RCC 7860 (cell line): ENCODE results near the gene ADAM19.

Experiments used
- DNase-seq: peaks from one replicate; pipeline ENCODE4 v3.0.0-alpha.2; 2015; ENCODE audit warnings: low spot score
- FAIRE-seq: peaks from 2 replicates; lab custom pipeline; 2012; peaks lifted over from hg19 to GRCh38; lab: Jason Lieb, UNC

The ADAM19 gene

GRCh38 chr5:157543825-157544622 lies 31.6 kb downstream of the ADAM19 start:
- FAIRE-seq = no peak
- DNase-seq = no peak

GRCh38 chr5:157542282-157543000 lies 33.1 kb downstream of the ADAM19 start:
- DNase-seq (no peak), FAIRE-seq (no peak)

- FAIRE-seq (no peak), DNase-seq (no peak)
Observed at GRCh38 chr5:157541447-157542118, 34.0 kb downstream of the ADAM19 start.

- peak; percentile 56 for DNase-seq
- FAIRE-seq = peak; percentile 72
Observed at GRCh38 chr5:157540707-157541446, 34.7 kb downstream of the ADAM19 start.

GRCh38 chr5:157540124-157540523 lies 35.5 kb downstream of the ADAM19 start:
- no peak for FAIRE-seq
- no peak for DNase-seq

- DNase-seq = no peak
- no peak for FAIRE-seq
Observed at GRCh38 chr5:157539503-157540022, 36.0 kb downstream of the ADAM19 start.

GRCh38 chr5:157538311-157538710 lies 37.3 kb downstream of the ADAM19 start:
- no peak for DNase-seq
- no peak for FAIRE-seq

- FAIRE-seq (no peak), DNase-seq (no peak)
Observed at GRCh38 chr5:157535042-157535865, 40.3 kb downstream of the ADAM19 start.

GRCh38 chr5:157533011-157533481 lies 42.5 kb downstream of the ADAM19 start:
- FAIRE-seq (no peak), DNase-seq (no peak)

GRCh38 chr5:157532022-157532421 lies 43.6 kb downstream of the ADAM19 start:
- DNase-seq (no peak), FAIRE-seq (no peak)

- DNase-seq (no peak), FAIRE-seq (no peak)
Observed at GRCh38 chr5:157530226-157530972, 45.2 kb downstream of the ADAM19 start.

GRCh38 chr5:157529002-157529401 lies 46.6 kb downstream of the ADAM19 start:
- DNase-seq (no peak), FAIRE-seq (no peak)

GRCh38 chr5:157528036-157528632 lies 47.4 kb downstream of the ADAM19 start:
- DNase-seq = no peak
- no peak for FAIRE-seq

- DNase-seq (no peak), FAIRE-seq (no peak)
Observed at GRCh38 chr5:157524887-157525286, 50.7 kb downstream of the ADAM19 start.

- no peak for DNase-seq
Observed at GRCh38 chr5:157523976-157524375, 51.6 kb downstream of the ADAM19 start.

GRCh38 chr5:157521704-157522029 lies 53.9 kb downstream of the ADAM19 start:
- FAIRE-seq (no peak), DNase-seq (no peak)

More at GRCh38 chr5:157523976-157524375, 51.6 kb downstream of the ADAM19 start:
- FAIRE-seq = no peak

- FAIRE-seq (no peak), DNase-seq (no peak)
Observed at GRCh38 chr5:157520911-157521703, 54.5 kb downstream of the ADAM19 start.
